Stimulated activated CD8-positive, alpha-beta memory T cell treated with anti-CD3 and anti-CD28 coated beads, Interleukin-15, amount 100 ng/mL, for 48 hours (primary cell): ENCODE results near the gene SHROOM3.

Experiments used
- DNase-seq, 2 donors: peaks; one replicate each; pipeline ENCODE4 v3.0.0-alpha.2; 2020; ENCODE audit warnings: low read depth in 2 of 2

SHROOM3 gene

GRCh38 chr4:76540486-76540885 is 105.5 kb downstream of the SHROOM3 start:
- DNase-seq: no peak

DNA sequence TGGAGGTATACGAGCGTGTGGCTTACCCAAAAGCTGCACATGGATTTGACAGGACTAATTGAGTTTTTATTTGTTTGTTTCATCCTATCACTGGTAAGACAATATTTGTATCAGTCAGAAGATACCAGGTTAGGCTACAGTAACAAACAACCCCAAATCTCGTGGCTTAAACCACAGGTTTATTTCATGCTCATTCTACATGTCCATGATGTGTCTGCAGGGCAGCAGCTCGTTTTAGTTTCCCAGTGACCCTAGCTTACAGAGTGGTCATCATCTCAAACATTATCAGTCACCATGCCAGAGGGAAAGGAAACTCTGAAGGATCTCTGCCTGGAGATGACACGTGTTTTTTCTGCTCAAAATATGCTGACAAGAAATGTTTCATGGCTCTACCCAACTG is 108.3 kb downstream of the SHROOM3 start:
- no peak for DNase-seq

DNA sequence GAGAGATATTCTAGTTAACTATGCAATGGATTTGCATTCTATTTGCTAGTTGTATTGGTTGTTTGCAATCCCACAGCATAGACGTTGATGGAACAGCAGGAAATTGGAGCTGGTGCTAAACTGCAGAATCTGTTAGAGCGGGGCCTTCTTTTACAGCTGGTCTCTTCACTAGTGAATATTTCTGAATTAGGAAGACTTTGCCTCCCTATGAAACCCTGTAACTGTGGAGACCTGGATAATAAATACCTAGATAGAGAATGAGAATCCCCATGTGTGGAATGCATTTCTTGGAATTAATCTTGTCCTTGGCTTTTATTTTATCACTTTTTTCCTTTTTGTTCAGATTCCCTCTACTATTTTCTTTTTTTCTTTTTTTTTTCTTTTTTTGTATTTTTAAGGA is 109.7 kb downstream of the SHROOM3 start:
- no peak for DNase-seq

GRCh38 chr4:76545226-76545884 is 110.3 kb downstream of the SHROOM3 start:
- DNase-seq: no peak

- DNase-seq: no peak
These were observed 111.3 kb downstream of the SHROOM3 start for GRCh38 chr4:76546327-76546726.

- no peak for DNase-seq
These were observed 112.0 kb downstream of the SHROOM3 start for GRCh38 chr4:76546759-76547742.

- DNase-seq: no peak
These were observed 113.7 kb downstream of the SHROOM3 start for GRCh38 chr4:76548704-76549103.

DNA sequence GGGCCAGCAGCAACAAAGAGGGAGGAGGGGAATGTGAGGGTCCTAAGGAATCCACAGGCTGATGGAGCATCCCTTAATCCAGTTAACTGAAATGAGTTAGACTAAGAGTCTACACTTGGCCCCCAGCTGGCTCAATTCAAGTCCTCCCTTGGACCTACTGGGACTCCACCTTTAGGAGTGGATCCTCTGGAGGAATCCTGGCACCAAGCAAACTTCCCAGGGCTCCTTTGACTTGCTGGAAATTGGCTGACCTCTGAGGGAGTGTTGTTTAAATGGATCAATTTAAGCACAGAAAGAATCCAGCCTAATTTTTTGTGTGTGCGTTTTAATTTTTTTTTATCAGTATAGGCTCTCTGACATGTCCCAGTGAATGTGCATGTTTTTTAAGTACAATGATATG is 114.7 kb downstream of the SHROOM3 start:
- DNase-seq: no peak

GRCh38 chr4:76550966-76551780 is 116.1 kb downstream of the SHROOM3 start:
- DNase-seq: no peak

- DNase-seq: no peak
These were observed 119.6 kb downstream of the SHROOM3 start for GRCh38 chr4:76554630-76555029.

DNA sequence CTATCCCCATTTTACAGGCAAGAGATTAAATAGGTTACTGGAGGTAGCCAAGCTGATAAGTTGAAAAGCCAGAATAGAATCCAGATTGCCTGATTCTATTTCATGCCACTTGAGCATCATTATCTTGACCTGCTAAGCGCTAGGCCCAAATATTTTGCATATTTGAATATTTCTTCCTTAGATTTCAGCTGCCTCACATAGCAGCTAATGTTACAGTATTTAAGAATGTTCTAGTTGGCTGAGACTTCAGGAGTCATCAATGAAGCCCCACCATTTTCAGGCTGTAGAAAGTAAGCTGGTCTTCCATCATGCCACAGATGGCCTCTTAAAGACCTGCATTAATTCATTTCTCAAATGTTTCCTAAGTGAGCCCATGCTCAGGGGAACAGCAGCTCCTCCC is 121.4 kb downstream of the SHROOM3 start:
- no peak for DNase-seq

DNA sequence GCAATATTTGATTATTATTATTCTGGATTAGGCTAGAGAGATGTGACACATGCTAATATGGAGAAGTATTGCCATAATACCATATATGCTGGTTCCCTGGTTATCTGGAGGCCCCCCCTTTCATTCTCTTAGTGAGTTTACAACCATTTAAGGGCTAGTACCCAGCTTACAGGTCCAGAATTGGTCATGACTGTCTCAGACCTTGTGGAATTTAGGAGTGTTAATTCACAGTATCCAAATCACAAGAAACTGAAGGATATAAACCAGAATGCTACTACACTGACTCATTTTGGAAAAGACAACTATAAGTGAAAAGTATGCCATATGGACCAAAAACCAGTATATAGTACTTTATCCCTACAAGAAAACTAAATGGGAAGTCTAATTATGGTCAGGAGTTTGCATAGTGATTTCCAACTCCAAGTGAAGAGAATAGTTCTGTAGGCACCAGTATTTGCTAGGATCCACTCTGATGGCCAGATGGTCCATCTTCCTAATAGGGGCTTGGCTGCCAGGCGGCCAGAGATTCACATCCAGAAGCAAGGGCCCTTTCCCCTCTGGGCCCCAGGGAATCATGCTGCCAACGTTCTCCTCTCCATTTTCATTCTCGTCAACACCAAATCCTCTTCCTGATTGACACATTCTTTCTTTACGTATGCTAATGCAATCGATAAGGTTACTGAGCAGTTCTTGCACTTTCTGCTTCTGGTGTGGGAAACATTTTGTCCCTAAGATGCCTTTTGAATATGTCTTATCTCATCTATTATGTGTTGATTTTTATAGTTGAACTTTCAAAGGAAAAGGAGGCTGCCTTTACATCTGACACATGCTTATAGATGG is 123.6 kb downstream of the SHROOM3 start:
- no peak for DNase-seq

GRCh38 chr4:76559236-76560071 is 124.4 kb downstream of the SHROOM3 start:
- DNase-seq: no peak

DNA sequence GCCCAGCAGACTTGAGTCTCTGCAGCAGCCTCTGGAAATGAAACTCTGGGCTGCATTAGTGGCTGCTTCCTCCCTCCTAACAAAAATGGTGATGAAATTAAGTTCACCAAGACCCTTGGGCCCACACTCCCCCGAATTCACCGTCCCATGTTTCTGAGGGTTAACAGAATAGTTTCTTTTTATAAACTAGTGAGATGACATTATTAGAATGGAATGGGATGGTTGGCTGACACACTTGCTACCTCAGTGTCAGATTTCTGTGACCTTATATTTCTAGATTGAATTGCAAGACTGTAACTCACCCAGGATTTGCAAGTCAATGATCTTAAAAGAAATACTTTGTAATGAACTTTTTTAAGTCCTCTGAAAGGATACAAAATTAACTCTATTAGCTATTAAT is 127.1 kb downstream of the SHROOM3 start:
- no peak for DNase-seq

- DNase-seq: no peak
These were observed 127.9 kb downstream of the SHROOM3 start for GRCh38 chr4:76562836-76563453.

GRCh38 chr4:76563454-76564122 is 128.6 kb downstream of the SHROOM3 start:
- no peak for DNase-seq

DNA sequence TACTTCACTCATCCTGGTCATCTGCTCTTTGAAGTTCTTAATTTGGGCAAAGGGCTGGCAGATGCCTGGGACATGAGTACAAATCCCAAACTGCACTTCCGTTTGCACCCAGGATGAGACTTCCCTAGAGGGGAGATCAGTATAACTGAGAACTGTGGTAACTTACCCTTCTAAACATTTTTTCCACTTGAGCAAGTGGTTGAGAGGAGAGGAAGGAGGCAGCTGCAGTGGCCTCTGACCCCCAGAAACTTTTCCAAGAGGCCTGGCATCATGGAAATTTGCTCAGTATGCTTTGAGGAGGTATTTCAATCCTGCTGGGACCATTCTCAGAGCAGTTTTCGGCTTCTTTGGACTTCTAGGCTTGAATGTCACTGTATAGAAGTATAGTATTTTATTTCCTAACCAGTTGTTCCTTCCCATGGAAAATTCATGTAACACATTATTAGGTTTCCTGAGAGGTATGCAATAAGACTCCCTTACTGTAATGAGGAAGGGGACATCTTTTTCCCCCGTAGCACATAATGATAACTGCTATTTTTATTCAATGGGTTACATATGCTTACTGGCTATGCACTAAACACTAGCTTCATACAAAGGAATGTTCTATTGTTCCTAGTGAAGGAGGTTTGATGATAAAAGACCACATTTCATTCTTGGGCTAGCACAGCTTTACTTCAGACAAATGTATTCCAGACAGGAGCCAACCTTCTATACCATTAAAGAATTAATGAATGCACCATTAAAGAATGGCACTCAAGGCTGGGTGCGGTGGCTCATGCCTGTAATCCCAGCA is 129.3 kb downstream of the SHROOM3 start:
- no peak for DNase-seq

GRCh38 chr4:76568262-76568661 is 133.2 kb downstream of the SHROOM3 start:
- no peak for DNase-seq

GRCh38 chr4:76569225-76569624 is 134.2 kb downstream of the SHROOM3 start:
- DNase-seq: no peak
